T-cell (primary cell): Measurements from ENCODE around the gene ZNF334. TPM values are rescaled to one million over a fixed set of nuclear protein-coding genes. Genes with fewer than 3 reads are reported as not detected.

Experiments used
- total RNA-seq, 35 experiments: library from RNA in 6 of 35; stranded (reverse) in 6 of 35; fragments of 120-200 nt in 1 of 35; gene quantifications; one replicate each; pipeline versions ENCODE4 v1.2.1 to v1.2.4 and lab custom pipeline; 2013 to 2026

ZNF334 gene
- total RNA-seq, 5 donors from 2014 or later (not counting 1 experiment from before 2014, with no cell fraction given) = 0.14 to 0.26 (median 0.23) TPM

Other genes with a start within 250 kb of the ZNF334 start
- gene CDH22, start 205.1 kb downstream of the ZNF334 start, total RNA-seq = not detected
- 10 to 100 TPM; 48.8 to 86.6 (median 54.2) TPM for gene ELMO2, start 106.9 kb downstream of the ZNF334 start, total RNA-seq
- not detected for gene OCSTAMP, start 37.1 kb upstream of the ZNF334 start, total RNA-seq
- gene SLC13A3, start 137.9 kb upstream of the ZNF334 start, total RNA-seq = under 1 TPM in 4 of 5 donors, not detected in 1; 0.16 to 0.49 (median 0.33) TPM
- gene TP53RK, start 175.9 kb upstream of the ZNF334 start, total RNA-seq = 10 to 100 TPM in 3 of 5 donors, 1 to 10 TPM in 2; 5.8 to 23.2 (median 21.9) TPM
- under 1 TPM in 3 of 5 donors, not detected in 2; 0.07 to 0.54 (median 0.09) TPM for gene SLC2A10, start 196.1 kb upstream of the ZNF334 start, total RNA-seq